GM19468 (cell line): ENCODE data around the gene AMD1.
A peak's percentile ranks its signal among the peaks of the same experiment; 100 is the strongest.

Experiments used
- ATAC-seq: cut with Tn5 transposase; IDR thresholded peaks from one replicate; pipeline ENCODE4 v1.9.1; 2021; ENCODE audit warnings: mild to moderate bottlenecking, moderate library complexity, moderate number of reproducible peaks; ENCODE audit not compliant: unreplicated experiment; ENCODE audit errors: extremely low read depth

Gene AMD1

GRCh38 chr6:110933912-110934311 lies 59.3 kb downstream of the AMD1 start:
- ATAC-seq = no peak

DNA sequence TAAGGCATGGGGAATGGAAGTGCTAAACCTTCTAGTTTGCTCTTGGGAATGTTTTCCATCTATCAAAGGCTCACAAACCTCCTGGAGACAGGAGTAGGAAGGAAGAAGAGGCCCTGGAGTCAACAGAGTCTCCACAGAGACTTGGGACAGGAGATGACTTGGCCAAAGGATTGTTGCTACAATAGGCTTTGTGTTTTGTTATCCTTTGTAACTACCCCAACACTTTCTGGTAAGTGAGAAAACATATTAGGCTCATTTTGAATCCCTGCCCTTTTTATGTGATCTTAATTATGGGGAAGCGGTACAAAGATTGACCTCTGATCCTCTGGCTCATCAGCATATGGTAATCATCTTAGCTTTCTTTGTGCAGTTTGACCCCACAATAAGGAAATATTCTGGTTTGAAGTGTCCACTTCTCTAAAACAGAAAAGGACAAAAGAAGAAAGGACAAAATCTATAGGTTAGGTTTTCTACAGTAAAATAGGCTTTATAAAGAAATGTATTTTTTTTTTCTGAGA lies 59.9 kb downstream of the AMD1 start:
- no peak for ATAC-seq

DNA sequence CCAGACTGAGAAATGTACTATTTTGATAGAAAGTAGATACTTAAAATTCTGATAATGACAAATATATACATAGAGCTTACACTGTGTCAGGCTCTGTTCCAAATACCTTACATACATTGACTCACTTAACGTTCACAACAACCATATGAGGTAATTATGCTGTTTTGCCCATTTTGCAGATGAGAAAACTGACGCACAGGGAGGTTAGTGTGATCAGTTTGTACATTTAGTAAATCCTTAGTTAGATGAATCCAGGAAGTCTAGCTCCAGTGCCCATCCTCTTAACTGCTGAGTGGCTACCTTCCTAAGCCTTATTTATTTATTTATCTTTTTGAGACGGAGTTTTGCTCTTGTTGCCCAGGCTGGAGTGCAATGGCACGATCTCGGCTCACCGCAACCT lies 60.6 kb downstream of the AMD1 start:
- ATAC-seq = no peak

GRCh38 chr6:110938171-110938570 lies 63.6 kb downstream of the AMD1 start:
- ATAC-seq = no peak

DNA sequence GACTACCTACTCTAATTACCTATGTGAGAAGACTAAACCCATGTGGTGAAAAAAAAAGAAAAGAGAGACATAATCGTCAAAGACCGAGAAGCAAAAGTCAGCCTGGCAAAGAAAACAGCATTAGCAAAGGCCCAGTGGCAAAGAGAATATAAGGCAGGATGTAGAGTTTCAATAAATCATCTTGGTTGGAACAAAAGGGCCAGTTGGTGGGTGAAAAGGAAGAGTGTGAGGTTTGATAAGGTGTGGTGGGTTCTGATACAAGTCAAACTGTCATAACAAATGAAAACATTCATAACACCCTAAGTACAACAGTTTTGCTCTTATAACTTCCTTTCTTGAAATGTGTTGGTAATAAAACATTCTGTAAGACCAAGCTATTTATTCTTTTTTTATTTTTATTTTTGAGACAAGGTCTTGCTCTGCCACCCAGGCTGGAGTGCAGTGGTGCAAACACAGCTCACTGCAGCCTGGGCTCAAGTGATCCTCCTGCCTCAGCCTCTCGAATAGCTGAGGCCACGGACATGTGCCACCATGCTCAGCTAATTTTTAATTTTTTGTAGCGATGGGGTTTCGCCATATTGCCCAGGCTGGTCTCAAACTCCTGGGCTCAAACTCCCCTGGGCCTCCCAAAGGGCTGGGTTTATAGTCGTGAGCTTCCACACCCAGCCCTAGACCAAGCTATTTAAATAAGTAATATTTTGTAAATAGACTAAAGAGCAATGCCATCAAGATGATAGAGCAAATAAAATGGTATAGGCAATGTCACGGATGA lies 65.0 kb downstream of the AMD1 start:
- ATAC-seq = no peak

- ATAC-seq = peak; percentile 99
Observed at GRCh38 chr6:110944681-110945151, 70.1 kb downstream of the AMD1 start.
